DND-41 (cell line): ENCODE measurements around the gene HPS5.

Source experiments
- CTCF ChIP-seq: IDR thresholded peaks from 2 replicates; pipeline ENCODE4 v1.5.1; 2012; ENCODE audit warnings: borderline replicate concordance, low read length, moderate library complexity, mild to moderate bottlenecking; ENCODE audit not compliant: poor library complexity, severe bottlenecking; ENCODE audit errors: extremely low read depth
- EZH2 ChIP-seq: IDR thresholded peaks from 3 replicates; pipeline ENCODE4 v1.6.1; 2012; ENCODE audit warnings: borderline replicate concordance, low read depth, mild to moderate bottlenecking, moderate library complexity, low read length, inconsistent platforms; ENCODE audit not compliant: severe bottlenecking

- TF ChIP-seq CTCF (no peak), EZH2 (no peak)
Observed at GRCh38 chr11:18261721-18262120, 60.2 kb downstream of the HPS5 start.
